GM10266 (cell line): ENCODE data around the gene GCN1.

ENCODE experiments used
- DNase-seq: peaks from one replicate; pipeline ENCODE4 v3.0.0; 2012; ENCODE audit errors: extremely low spot score
- TF ChIP-seq, protein P1 (sequence below): IDR thresholded peaks from 2 replicates; pipeline ENCODE4 v1.5.1; 2012; ENCODE audit warnings: mild to moderate bottlenecking, low read depth; ENCODE audit not compliant: control insufficient read depth, insufficient read depth; ENCODE audit errors: missing control alignments

The GCN1 gene

DNA sequence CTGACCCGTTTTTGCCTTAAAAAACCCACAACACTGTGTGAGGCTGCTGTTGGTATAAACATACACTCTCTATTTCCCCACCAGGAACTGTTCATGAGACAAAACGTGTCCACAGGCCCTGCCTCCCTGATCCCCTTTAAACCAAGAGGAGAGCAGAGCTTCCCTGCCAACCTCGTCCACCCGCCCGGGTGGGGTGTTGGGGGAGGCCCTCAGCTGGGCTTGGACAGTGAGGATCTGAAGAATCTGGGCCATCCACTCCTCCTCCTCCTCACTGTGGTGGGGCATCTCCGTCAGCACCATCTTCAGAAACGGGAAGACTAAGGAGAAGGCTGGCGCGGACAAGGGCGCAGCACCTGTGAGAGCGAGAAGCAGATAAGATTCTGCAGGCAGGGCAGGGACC lies 36.8 kb downstream of the GCN1 start:
- TF ChIP-seq, protein P1, sequence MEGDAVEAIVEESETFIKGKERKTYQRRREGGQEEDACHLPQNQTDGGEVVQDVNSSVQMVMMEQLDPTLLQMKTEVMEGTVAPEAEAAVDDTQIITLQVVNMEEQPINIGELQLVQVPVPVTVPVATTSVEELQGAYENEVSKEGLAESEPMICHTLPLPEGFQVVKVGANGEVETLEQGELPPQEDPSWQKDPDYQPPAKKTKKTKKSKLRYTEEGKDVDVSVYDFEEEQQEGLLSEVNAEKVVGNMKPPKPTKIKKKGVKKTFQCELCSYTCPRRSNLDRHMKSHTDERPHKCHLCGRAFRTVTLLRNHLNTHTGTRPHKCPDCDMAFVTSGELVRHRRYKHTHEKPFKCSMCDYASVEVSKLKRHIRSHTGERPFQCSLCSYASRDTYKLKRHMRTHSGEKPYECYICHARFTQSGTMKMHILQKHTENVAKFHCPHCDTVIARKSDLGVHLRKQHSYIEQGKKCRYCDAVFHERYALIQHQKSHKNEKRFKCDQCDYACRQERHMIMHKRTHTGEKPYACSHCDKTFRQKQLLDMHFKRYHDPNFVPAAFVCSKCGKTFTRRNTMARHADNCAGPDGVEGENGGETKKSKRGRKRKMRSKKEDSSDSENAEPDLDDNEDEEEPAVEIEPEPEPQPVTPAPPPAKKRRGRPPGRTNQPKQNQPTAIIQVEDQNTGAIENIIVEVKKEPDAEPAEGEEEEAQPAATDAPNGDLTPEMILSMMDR, result no peak
- DNase-seq, result no peak

DNA sequence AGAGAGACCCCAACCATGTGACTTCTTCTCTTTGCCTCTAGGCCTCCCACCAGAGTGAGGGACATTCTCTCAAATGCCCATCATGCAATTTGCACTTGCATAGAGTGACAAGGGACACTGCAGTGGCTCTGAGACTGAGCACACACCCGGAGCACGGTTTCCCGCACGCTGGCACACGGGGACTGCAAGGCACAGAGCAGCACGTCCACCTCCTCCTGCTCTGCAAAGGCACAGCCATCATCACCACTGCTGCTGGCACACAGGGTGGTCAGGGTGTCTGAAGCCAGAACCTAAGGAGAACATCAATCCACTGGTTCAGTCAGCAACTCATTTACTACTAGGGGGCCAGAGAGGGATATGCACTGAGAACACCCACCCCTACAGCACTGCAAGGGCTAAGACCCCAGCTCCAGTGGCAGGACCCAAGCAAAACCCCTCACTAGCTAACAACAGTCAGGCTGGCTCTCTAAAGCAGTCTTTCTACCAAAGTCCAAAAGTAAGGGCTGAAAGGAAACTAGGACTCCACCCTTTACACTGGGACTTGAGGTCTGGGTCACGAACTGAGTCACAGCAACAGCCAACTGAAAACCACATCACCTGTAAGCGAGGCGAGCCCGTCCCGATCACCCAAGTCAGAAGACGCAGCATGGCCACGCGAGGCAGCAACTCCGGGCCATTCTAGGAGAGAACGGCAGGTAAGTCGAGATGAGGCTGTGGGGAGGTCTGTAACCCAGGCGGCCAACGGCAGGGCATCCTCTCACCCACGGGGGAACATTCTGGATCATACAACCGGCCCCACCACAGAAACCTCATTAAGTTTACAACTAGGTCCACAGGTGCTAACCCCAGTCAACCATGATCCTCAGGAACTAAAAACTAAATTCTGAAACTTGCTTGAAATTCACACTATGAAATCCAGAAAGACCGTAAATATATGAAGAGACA lies 37.9 kb downstream of the GCN1 start:
- no peak for DNase-seq
- TF ChIP-seq, protein P1, result no peak

DNA sequence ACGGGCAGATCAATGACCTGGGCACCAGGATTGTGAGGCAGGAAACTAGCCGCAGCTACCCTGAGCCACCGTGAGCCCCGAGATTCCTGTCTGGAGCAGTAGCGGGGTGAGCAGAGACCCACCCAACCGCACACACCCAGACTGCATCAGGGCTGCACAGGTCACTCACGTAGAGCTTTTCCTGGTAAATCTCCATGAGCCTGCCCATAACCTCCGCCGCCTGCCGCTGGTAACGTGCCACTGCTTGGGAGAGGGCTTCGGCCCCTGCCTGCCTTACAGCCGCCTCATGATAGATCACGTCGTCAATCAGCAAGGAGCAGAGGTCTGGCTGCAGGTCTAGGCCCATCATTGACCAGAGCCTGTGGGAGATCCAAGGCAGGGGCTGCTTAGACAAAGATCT lies 39.4 kb downstream of the GCN1 start:
- TF ChIP-seq, protein P1, result no peak
- DNase-seq, result no peak

DNA sequence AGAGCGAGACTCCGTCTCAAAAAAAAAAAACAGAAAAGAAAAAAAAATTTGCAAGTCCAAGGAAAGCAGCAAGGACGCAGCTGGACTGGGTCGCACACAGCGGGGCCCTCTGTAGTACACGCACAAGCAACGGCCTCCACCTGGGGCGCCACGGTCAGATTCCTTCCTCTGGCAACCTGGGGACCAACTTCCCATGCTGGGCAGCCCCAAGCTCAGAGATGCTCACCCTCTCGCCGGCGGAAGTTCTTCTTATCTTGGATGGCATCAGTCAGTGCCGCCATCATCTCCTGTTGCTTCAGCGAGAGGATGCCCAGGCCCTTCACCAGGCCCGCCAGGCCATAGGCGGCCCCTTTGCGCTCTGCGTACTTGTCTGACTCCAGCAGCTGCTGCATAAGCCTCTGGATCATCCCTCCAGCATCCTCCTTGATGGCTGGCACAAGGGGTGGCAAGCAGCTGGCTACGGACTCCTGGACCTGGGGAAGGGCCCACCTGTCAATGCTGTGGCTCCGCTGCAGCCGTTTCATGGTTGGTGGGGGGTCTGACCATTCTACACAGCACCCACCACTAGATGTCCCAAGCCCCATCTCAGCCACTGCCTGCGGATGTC lies 43.5 kb downstream of the GCN1 start:
- DNase-seq, result no peak
- TF ChIP-seq, protein P1, result no peak

DNA sequence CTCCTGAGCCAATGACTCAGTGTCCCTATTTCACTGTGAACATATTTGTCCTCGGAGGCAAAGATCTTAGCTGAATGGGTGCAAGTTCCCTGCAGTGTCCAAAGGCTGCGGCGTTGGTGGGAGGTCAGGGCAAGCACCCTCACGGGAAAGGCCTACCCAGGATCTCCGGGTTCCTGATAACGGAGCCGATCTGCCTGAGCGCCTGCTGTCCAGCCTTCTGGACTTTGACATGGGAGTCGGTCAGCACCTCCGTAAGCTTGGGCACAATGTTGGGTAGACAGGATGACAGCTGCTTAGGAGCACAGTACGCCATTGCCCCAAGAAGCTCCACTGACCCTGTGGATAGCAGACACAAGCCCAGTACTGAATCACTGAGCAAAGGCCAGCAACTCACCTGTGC lies 46.5 kb downstream of the GCN1 start:
- DNase-seq, result no peak
- TF ChIP-seq, protein P1, result no peak

DNA sequence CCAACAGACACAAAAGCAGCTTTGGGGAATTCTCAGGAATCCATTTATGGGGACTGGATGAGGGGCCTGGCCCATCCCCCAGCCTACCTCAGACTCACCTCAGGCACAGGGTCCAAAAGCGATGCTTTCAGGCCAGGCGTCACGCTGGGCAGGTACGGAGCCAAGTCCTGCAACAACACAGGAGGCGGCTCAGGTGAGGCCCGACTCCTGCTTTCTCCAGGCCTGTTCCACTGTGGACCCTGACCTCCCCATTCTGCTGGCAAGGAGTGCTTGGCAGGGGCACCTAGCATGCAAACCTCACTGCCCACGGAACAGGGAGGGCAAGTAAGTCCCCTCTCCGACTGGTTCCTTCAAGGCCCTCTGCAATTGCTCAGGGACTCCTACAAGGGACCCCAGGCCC lies 49.4 kb downstream of the GCN1 start:
- DNase-seq, result no peak
- TF ChIP-seq, protein P1, result no peak

DNA sequence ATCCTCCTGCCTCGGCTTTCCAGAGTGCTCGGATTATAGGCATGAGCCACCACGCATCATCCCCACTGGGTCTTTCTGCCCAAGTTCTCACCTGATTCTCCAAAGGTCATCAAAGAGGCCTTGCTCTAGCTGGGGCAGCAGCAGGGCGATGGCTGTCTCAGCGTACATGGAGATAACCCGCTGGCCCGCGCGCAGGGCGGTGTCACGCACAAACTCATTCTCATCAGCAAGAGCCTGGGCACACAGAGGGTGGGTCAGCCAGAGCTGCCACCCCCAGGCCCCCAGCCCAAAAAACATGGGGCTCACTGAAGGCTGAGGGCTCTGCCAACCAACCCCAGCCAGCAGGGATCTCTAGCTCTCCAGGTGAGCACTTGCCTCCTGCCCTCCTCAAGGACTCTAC lies 50.3 kb downstream of the GCN1 start:
- TF ChIP-seq, protein P1, result no peak
- DNase-seq, result no peak
